Cerebellar nuclear complex (tissue), 1 donor: ENCODE data around the gene FOXF2.

ENCODE experiments used
- DNase-seq, 2 experiments: peaks; one replicate each; lab custom pipeline; 2025; lab: John Stamatoyannopoulos, UW

Gene FOXF2

GRCh38 chr6:1390946-1391799, 1.8 kb downstream of the FOXF2 start:
- DNase-seq: no peak

- no peak for DNase-seq
Observed at GRCh38 chr6:1391800-1392309, 2.5 kb downstream of the FOXF2 start.

GRCh38 chr6:1392813-1393640, 3.7 kb downstream of the FOXF2 start:
- no peak for DNase-seq

- DNase-seq: no peak
Observed at GRCh38 chr6:1393641-1394283, 4.4 kb downstream of the FOXF2 start.

- DNase-seq: no peak
Observed at GRCh38 chr6:1394514-1395463, 5.4 kb downstream of the FOXF2 start.

GRCh38 chr6:1395506-1395905, 6.1 kb downstream of the FOXF2 start:
- no peak for DNase-seq

- no peak for DNase-seq
Observed at GRCh38 chr6:1395941-1396908, 6.8 kb downstream of the FOXF2 start.

GRCh38 chr6:1396952-1397868, 7.8 kb downstream of the FOXF2 start:
- DNase-seq: no peak

- DNase-seq: no peak
Observed at GRCh38 chr6:1399085-1399780, 9.9 kb downstream of the FOXF2 start.

- DNase-seq: no peak
Observed at GRCh38 chr6:1400126-1400850, 10.9 kb downstream of the FOXF2 start.

- DNase-seq: no peak
Observed at GRCh38 chr6:1402369-1402768, 13.0 kb downstream of the FOXF2 start.

- DNase-seq: no peak
Observed at GRCh38 chr6:1402868-1403267, 13.5 kb downstream of the FOXF2 start.

GRCh38 chr6:1403851-1404712, 14.7 kb downstream of the FOXF2 start:
- DNase-seq: no peak

- no peak for DNase-seq
Observed at GRCh38 chr6:1404713-1405098, 15.3 kb downstream of the FOXF2 start.

GRCh38 chr6:1405221-1405620, 15.8 kb downstream of the FOXF2 start:
- no peak for DNase-seq

GRCh38 chr6:1406306-1407072, 17.1 kb downstream of the FOXF2 start:
- no peak for DNase-seq
